ENCODE measurements around the gene FILIP1L. TPM values are rescaled to one million over a fixed set of nuclear protein-coding genes. Genes with fewer than 3 reads are reported as not detected.

FILIP1L gene
- total and polyA plus RNA-seq, 2 of the 4 experiments (the other 2 are of a cell fraction): 11.5 to 19.9 TPM

DNA sequence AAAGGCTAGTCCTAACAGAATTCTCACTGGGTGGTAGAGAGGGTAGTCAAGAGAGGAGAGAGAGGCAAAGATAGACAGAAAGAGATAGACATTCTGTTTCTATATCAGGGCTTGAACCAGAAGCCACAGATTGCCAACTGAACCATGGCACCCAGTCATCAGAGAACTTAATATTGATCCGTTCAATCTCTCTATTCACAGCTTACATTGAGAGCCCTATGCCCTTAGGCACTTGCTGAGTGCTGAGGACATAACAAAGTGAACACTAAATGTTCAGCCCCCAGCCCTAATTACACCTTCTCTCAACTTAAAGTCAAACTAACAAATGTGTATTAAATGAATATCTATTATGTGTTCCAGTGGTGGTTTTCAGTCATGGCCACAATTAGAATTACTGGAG, 124.1 kb downstream of the FILIP1L start:
- no peak overlapping the region for H2BK5ac ChIP-seq (ENCODE audit: low read depth, low read length, poor library complexity, severe bottlenecking)
- H3K14ac ChIP-seq (replicated peaks; ENCODE audit: low read depth, low read length): no peak overlapping the region
- intact Hi-C loops (cut with micrococcal nuclease) (no loop called here), in situ Hi-C loops (cut with MboI; ENCODE audit: low sequenced_read_pairs) (no loop called here), dilution Hi-C loops (cut with HindIII; ENCODE audit: low sequenced_read_pairs, unreplicated experiment) (no loop called here)
- H2AK5ac ChIP-seq (ENCODE audit: low read depth, low read length): no peak overlapping the region
- no peaks in the 10 kb centered on the region for H3K79me1 ChIP-seq (ENCODE audit: low read depth in 1 of 2, low read length in 2 of 2)
- no peak for TF ChIP-seq POLR2A (IDR thresholded peaks at IDR 0.05; ENCODE audit: low read depth, low read length)
- no peak for TF ChIP-seq MXI1 (IDR thresholded peaks at IDR 0.05; ENCODE audit: borderline replicate concordance, low read depth, low read length)
- TF ChIP-seq, protein P1, sequence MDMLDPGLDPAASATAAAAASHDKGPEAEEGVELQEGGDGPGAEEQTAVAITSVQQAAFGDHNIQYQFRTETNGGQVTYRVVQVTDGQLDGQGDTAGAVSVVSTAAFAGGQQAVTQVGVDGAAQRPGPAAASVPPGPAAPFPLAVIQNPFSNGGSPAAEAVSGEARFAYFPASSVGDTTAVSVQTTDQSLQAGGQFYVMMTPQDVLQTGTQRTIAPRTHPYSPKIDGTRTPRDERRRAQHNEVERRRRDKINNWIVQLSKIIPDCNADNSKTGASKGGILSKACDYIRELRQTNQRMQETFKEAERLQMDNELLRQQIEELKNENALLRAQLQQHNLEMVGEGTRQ (IDR thresholded peaks at IDR 0.05; ENCODE audit: low read depth, low read length): no peak
- TF ChIP-seq MAFK (IDR thresholded peaks at IDR 0.05; ENCODE audit: low read depth, low read length): no peak
- no peak for TF ChIP-seq MAZ (IDR thresholded peaks at IDR 0.05; ENCODE audit: borderline replicate concordance, low read depth, low read length)
- no peak for TF ChIP-seq CEBPB (IDR thresholded peaks at IDR 0.05; ENCODE audit: low read depth, low read length)
- H3K4me2 ChIP-seq (ENCODE audit: low read depth, low read length): no peak overlapping the region
- no peak overlapping the region for H3K18ac ChIP-seq (ENCODE audit: low read depth, low read length)
- H3K4ac ChIP-seq (ENCODE audit: low read depth, low read length): no peak overlapping the region
- H2BK15ac ChIP-seq (ENCODE audit: low read depth, low read length): no peak overlapping the region
- no peak overlapping the region for H3K23ac ChIP-seq (ENCODE audit: low read depth, low read length)
- no peak overlapping the region for H3K9ac ChIP-seq (ENCODE audit: low read depth, low read length)
- H3K4me1 ChIP-seq (ENCODE audit: control insufficient read depth, insufficient read depth, low read length): no peaks in the 10 kb centered on the region
- H3K9me3 ChIP-seq (ENCODE audit: control insufficient read depth, insufficient read depth, low read length): no peaks in the 10 kb centered on the region
- ATAC-seq (ENCODE audit: low read depth): no peak
- H3K27ac ChIP-seq (ENCODE audit: insufficient read depth, low read length): no peak overlapping the region
- H3K36me3 ChIP-seq (ENCODE audit: control insufficient read depth, insufficient read depth, low read length): no peaks in the 10 kb centered on the region
- H2AFZ ChIP-seq (replicated peaks; ENCODE audit: low read length, poor library complexity): no peak overlapping the region
- H4K5ac ChIP-seq (ENCODE audit: low read depth, low read length): no peak overlapping the region
- H2AK9ac ChIP-seq (replicated peaks; ENCODE audit: low read depth, low read length, poor library complexity): no peak overlapping the region
- DNase-seq: no peak
- no peaks in the 10 kb centered on the region; the same call in 1 of the 2 replicates for H3K9me1 ChIP-seq (ENCODE audit: insufficient read depth, low read length)
- no peak overlapping the region for H3K56ac ChIP-seq (ENCODE audit: extremely low read depth, insufficient read depth, low read length)
- no peak overlapping the region for H2BK120ac ChIP-seq (ENCODE audit: low read depth, low read length)
- no TSS peak for BruUV-seq (replicated peaks)
- H4K8ac ChIP-seq (ENCODE audit: low read depth in 2 of 2, low read length in 2 of 2): no peak overlapping the region
- no peaks in the 10 kb centered on the region for H4K20me1 ChIP-seq (ENCODE audit: insufficient read depth, low read length)
- H3K27me3 ChIP-seq (ENCODE audit: control insufficient read depth, insufficient read depth, low read length): no peaks in the 10 kb centered on the region
- ChIA-PET POLR2A (ENCODE audit: unreplicated experiment) (no interaction called here), CTCF (no interaction called here)
- no peak overlapping the region for H4K91ac ChIP-seq (ENCODE audit: insufficient read depth, low read depth, low read length)
- H2BK20ac ChIP-seq (ENCODE audit: low read depth, low read length): no peak overlapping the region
- H3K4me3 ChIP-seq (ENCODE audit: insufficient read depth, low read depth, low read length): no peak overlapping the region
- 100% methylated on average over 1 of the region's 1 CpG; no CpG with 5 or more reads in 1 of the 2 experiments for WGBS, 2 experiments (ENCODE audit: extremely low coverage in 2 of 2, insufficient read length in 1 of 2)

All from IMR-90 (cell line).